Mesodermal cell (in vitro differentiated cells): ENCODE results near the gene CPEB1.

Experiments
- H3K27ac ChIP-seq: 2 replicates; pipeline ENCODE4 v1.7.0; 2013; ENCODE audit warnings: mild to moderate bottlenecking, low read depth, low read length, moderate library complexity; ENCODE audit not compliant: severe bottlenecking
- H3K36me3 ChIP-seq: 2 replicates; pipeline ENCODE4 v1.7.1; 2013; ENCODE audit warnings: mild to moderate bottlenecking, low read length, moderate library complexity; ENCODE audit not compliant: control insufficient read depth, insufficient read depth
- H3K4me1 ChIP-seq: one replicate; pipeline ENCODE4 v1.7.1; 2013; ENCODE audit warnings: mild to moderate bottlenecking, low read length; ENCODE audit not compliant: insufficient read depth, control insufficient read depth, poor library complexity, severe bottlenecking
- H3K4me3 ChIP-seq: 2 replicates; pipeline ENCODE4 v1.7.0; 2013; ENCODE audit warnings: low read length, control low read depth, mild to moderate bottlenecking; ENCODE audit not compliant: insufficient read depth, poor library complexity, severe bottlenecking; ENCODE audit errors: extremely low read depth
- H3K9me3 ChIP-seq: 2 replicates; pipeline ENCODE4 v1.7.1; 2013; ENCODE audit warnings: mild to moderate bottlenecking, low read length, moderate library complexity; ENCODE audit not compliant: control insufficient read depth
- WGBS, 2 experiments: methylation state at CpG; one replicate each; pipeline ENCODE4 v1.1.5; 2013; ENCODE audit warnings: missing lambda C conversion rate in 2 of 2; ENCODE audit not compliant: insufficient coverage in 2 of 2; 5-methylcytosine and 5-hydroxymethylcytosine counted together

CPEB1 gene

GRCh38 chr15:82595766-82596165 is 51.4 kb downstream of the CPEB1 start:
- H3K9me3 ChIP-seq = no peaks in the 10 kb centered on the region
- H3K4me1 ChIP-seq = no peaks in the 10 kb centered on the region
- no peak overlapping the region for H3K4me3 ChIP-seq
- no peaks in the 10 kb centered on the region for H3K36me3 ChIP-seq
- no peak overlapping the region for H3K27ac ChIP-seq
- no CpG with 5 or more reads among the region's 2 CpGs for WGBS, 2 experiments

- Histone ChIP-seq H3K4me3 (no peak overlapping the region), H3K36me3 (no peaks in the 10 kb centered on the region), H3K4me1 (no peaks in the 10 kb centered on the region), H3K27ac (no peak overlapping the region), H3K9me3 (no peaks in the 10 kb centered on the region)
- WGBS, 2 experiments = 71 to 82% methylated on average over 1 to 3 of the region's 3 CpGs
These were observed 52.0 kb downstream of the CPEB1 start for GRCh38 chr15:82595203-82595602.

GRCh38 chr15:82587805-82588204 is 59.4 kb downstream of the CPEB1 start:
- H3K4me1 ChIP-seq = peaks cover 21% of the 10 kb centered on the region
- no peak overlapping the region for H3K27ac ChIP-seq
- H3K4me3 ChIP-seq = no peak overlapping the region
- no peaks in the 10 kb centered on the region for H3K9me3 ChIP-seq
- 100% methylated on average over 2 of the region's 4 CpGs; no CpG with 5 or more reads in 1 of the 2 experiments for WGBS, 2 experiments
- H3K36me3 ChIP-seq = no peaks in the 10 kb centered on the region

- H3K27ac ChIP-seq = no peak overlapping the region
- peaks cover 21% of the 10 kb centered on the region for H3K4me1 ChIP-seq
- 57 to 100% methylated on average over 1 to 2 of the region's 3 CpGs for WGBS, 2 experiments
- H3K4me3 ChIP-seq = no peak overlapping the region
- no peaks in the 10 kb centered on the region for H3K36me3 ChIP-seq
- H3K9me3 ChIP-seq = no peaks in the 10 kb centered on the region
These were observed 62.1 kb downstream of the CPEB1 start for GRCh38 chr15:82585072-82585471.

- Histone ChIP-seq H3K9me3 (no peaks in the 10 kb centered on the region), H3K4me1 (peaks cover 10% of the 10 kb centered on the region), H3K36me3 (no peaks in the 10 kb centered on the region), H3K27ac (no peak overlapping the region), H3K4me3 (no peak overlapping the region)
- 89 to 100% methylated on average over 2 of the region's 2 CpGs for WGBS, 2 experiments
These were observed 66.5 kb downstream of the CPEB1 start for GRCh38 chr15:82580713-82581112.

- Histone ChIP-seq H3K4me1 (peaks cover 17% of the 10 kb centered on the region), H3K36me3 (no peaks in the 10 kb centered on the region), H3K27ac (no peak overlapping the region), H3K4me3 (no peak overlapping the region), H3K9me3 (no peaks in the 10 kb centered on the region)
- 88 to 100% methylated on average over 1 to 2 of the region's 3 CpGs for WGBS, 2 experiments
These were observed 71.8 kb downstream of the CPEB1 start for GRCh38 chr15:82575335-82575734.

GRCh38 chr15:82572986-82573385 is 74.2 kb downstream of the CPEB1 start:
- Histone ChIP-seq H3K36me3 (no peaks in the 10 kb centered on the region), H3K9me3 (no peaks in the 10 kb centered on the region), H3K4me1 (peaks cover 17% of the 10 kb centered on the region), H3K4me3 (no peak overlapping the region), H3K27ac (peak overlapping the region; percentile 23)
- WGBS, 2 experiments = 86 to 96% methylated on average over 1 to 3 of the region's 3 CpGs

GRCh38 chr15:82572311-82572710 is 74.9 kb downstream of the CPEB1 start:
- no peak overlapping the region for H3K4me3 ChIP-seq
- H3K4me1 ChIP-seq = peaks cover 17% of the 10 kb centered on the region
- no peaks in the 10 kb centered on the region for H3K36me3 ChIP-seq
- peak overlapping the region; percentile 23 for H3K27ac ChIP-seq
- 92% methylated on average over 5 of the region's 5 CpGs for WGBS, 2 experiments
- no peaks in the 10 kb centered on the region for H3K9me3 ChIP-seq

GRCh38 chr15:82571722-82572222 is 75.4 kb downstream of the CPEB1 start:
- WGBS, 2 experiments = 8 to 9% methylated on average over 11 to 16 of the region's 17 CpGs
- Histone ChIP-seq H3K36me3 (no peaks in the 10 kb centered on the region), H3K27ac (peak overlapping the region; percentile 20), H3K4me1 (peaks cover 17% of the 10 kb centered on the region), H3K4me3 (peak overlapping the region; percentile 24), H3K9me3 (no peaks in the 10 kb centered on the region)

- Histone ChIP-seq H3K36me3 (no peaks in the 10 kb centered on the region), H3K4me3 (peak overlapping the region; percentile 24), H3K9me3 (no peaks in the 10 kb centered on the region), H3K27ac (peak overlapping the region; percentile 20), H3K4me1 (peaks cover 17% of the 10 kb centered on the region)
- WGBS, 2 experiments = 31 to 35% methylated on average over 4 of the region's 7 CpGs
These were observed 76.2 kb downstream of the CPEB1 start for GRCh38 chr15:82570721-82571508.

- peaks cover 21% of the 10 kb centered on the region for H3K4me1 ChIP-seq
- no peak overlapping the region for H3K4me3 ChIP-seq
- no peaks in the 10 kb centered on the region for H3K9me3 ChIP-seq
- WGBS, 2 experiments = 90 to 95% methylated on average over 3 of the region's 4 CpGs
- no peak overlapping the region for H3K27ac ChIP-seq
- no peaks in the 10 kb centered on the region for H3K36me3 ChIP-seq
These were observed 77.3 kb downstream of the CPEB1 start for GRCh38 chr15:82569834-82570233.
